Umbilical cord (tissue), 2 donors: ENCODE results near the gene XYLT1. TPM values are rescaled to one million over a fixed set of nuclear protein-coding genes. Genes with fewer than 3 reads are reported as not detected.
A peak's percentile ranks its signal among the peaks of the same experiment; 100 is the strongest.

ENCODE experiments used
- DNase-seq: peaks from one replicate; pipeline ENCODE4 v3.0.0-alpha.2; 2015; ENCODE audit warnings: low spot score
- total RNA-seq: library from RNA; depleted of rRNA; stranded (reverse); fragments of >200 nt; gene quantifications from one replicate; pipeline ENCODE4 v1.2.3, GENCODE V29; 2014; ENCODE audit warnings: low replicate concordance; ENCODE audit not compliant: insufficient read depth

Gene XYLT1
- total RNA-seq, 1 donor from 2014 or later, result 61.2 TPM

DNA sequence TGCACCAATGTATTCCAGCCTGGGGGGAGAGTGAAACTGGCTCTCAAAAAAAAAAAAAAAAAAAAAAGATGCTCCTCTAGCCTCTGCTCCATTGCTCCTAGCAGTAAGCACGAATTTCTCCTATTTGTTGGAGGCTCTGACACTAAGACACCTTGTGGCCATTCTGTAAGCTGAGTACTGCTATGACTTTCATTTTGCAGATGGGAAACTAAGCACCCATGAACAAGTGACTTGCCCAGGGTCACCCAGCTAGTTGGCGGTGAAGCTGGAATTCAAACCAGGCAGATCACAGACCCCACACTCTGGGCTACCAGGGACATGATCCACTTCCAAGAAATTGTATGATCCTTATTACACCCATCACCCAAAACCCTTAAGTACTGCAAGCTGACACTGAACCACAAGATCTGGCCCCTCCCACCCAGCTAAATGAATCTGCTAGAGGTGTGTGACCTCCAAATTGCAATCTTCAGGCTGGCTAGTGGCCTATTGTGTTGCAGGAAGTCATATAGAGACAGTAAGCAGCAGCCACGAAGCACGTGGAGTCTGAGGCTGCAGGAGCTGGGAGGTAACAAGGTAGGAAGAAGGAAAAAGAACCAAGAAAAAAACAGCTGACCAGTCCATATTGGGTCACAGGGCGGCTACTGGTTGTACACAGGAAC is 209.4 kb downstream of the XYLT1 start:
- DNase-seq, result no peak

GRCh38 chr16:17260276-17260849 is 210.4 kb downstream of the XYLT1 start:
- no peak for DNase-seq

GRCh38 chr16:17259751-17260270 is 210.9 kb downstream of the XYLT1 start:
- DNase-seq, result peak; percentile 59

GRCh38 chr16:17258848-17259713 is 211.7 kb downstream of the XYLT1 start:
- peak; percentile 47 for DNase-seq

DNA sequence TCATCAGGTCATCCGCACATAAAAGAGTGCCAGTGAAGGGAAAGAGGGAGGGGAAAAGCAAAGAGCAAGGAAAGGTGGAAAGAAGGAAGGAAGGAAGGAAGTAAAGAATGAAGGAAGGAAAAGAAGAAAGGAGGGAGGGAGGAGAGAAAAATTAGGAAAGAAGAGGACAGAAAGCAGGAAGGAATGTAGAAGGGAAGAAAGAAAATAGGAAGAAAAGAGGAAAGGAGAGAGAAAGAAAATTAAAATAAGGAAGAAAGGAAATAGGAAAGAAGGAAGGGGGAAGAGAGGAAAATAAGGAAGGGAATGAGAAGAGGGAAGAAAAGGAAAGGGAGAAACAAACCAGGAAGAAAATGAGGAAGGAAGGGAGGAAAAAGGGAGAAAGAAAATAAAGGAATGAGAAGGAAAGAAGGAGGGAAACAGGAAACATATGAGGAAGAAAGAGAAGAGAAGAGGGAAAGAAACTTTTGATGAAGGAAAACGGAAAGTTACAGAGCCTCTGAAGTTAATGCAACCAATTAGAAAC is 212.6 kb downstream of the XYLT1 start:
- no peak for DNase-seq

DNA sequence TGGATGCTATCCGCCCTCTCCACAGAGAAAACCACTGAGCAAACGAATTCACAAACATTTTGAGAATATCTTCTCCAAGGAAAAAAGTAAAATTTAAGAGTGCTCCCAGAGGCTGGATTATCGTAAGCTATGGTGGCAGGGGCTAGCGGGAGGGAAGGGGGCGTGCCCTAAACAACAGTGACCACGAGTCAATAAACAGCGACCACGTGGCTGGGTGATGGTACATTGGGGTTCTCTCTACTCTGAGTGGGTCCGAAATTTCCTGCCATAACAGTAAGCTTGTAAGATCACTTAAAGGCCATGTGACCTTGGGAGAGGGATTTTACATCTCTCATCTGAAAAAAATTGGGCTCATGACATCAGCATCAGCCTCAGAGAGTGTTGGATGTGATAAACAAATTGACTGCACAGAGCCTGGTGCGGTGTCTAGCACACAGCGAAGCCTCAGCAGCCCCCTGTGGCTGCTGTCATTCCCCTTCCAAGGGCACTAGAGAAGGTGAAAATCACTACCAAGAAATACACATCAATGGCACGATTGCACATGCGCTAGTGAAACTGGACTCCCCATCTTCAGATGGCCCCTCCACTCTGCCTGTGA is 213.2 kb downstream of the XYLT1 start:
- no peak for DNase-seq

DNA sequence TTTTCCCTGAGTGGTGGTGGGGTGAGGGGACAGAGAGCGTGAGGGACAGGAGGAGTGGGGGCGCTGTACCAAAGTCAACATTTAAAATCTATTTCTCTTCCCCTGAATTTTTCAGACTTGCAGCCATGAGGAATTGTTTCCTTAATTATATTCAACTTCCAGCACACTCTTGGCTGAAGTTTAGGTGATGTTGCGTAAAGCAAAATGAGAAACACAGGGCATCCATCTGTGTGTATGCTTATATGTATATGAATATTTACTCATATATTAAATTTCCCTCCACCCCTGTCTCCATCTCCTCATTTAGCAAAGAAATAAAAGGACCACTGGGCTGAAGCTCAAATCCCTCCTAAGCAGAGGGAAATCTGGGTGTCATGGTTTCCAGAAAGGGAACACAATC is 218.1 kb downstream of the XYLT1 start:
- DNase-seq, result no peak

- DNase-seq, result no peak
These were observed 218.7 kb downstream of the XYLT1 start for GRCh38 chr16:17252064-17252463.

GRCh38 chr16:17251496-17251895 is 219.3 kb downstream of the XYLT1 start:
- DNase-seq, result no peak

GRCh38 chr16:17246974-17247732 is 223.6 kb downstream of the XYLT1 start:
- no peak for DNase-seq

DNA sequence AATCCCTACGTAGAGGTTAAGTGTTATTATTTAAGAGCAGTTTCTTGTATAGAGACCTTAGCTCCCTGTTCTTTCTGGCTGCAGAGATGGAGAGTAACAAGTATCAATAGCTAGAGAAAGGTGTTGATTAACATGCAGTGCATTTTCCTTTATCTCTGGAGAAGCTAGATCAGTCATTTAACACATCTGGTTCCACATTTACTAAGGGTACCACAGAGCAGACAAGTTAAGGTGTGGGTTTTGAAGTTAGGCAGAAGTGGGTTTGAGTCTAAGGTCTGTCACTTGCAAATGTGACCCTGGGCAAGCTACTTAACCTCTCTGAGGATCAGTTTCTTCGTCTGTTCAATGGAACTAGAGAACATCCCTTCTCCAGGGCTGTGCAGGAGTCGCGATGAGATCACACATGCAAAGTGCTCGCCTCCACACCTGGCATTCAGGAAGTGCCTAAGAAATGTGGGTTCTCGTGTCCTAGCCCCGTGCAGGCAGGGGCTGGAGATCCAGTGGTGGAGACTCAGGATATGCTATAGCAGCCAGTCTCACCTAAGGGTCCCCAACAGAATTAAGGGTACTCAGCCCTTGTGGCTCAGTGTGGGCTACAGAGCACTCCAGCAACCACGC is 224.4 kb downstream of the XYLT1 start:
- DNase-seq, result no peak

- no peak for DNase-seq
These were observed 225.0 kb downstream of the XYLT1 start for GRCh38 chr16:17245776-17246175.

DNA sequence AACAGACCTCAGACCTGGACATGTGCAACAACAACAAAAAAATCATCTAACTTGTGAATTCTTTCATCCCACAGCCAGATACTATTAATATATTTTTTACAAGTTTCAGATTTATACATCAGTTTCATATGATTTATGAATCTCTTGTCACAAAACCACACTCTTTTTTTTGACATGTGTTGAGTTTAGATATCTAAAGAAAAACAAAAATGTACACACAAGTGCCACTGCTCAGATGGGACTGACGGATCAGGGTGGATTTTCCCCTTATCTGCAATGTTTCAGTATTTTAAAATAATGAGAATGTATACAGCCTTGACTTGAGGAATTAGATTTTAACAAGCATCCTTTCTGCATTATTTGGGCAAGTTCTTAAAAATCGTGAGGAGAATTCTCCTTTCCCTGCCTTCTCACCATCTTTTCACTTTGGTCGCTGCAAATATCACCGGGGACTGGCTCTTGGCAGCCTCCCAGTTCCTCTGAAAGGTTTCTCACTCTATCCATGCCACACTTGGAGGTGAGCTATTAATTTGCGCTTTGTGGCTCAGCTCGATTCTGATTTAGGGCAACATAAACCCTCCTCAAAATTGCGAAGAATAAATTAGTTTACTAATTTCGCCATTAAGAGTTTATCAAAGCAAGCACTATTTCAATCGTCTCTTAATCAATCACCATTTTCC is 225.7 kb downstream of the XYLT1 start:
- no peak for DNase-seq

DNA sequence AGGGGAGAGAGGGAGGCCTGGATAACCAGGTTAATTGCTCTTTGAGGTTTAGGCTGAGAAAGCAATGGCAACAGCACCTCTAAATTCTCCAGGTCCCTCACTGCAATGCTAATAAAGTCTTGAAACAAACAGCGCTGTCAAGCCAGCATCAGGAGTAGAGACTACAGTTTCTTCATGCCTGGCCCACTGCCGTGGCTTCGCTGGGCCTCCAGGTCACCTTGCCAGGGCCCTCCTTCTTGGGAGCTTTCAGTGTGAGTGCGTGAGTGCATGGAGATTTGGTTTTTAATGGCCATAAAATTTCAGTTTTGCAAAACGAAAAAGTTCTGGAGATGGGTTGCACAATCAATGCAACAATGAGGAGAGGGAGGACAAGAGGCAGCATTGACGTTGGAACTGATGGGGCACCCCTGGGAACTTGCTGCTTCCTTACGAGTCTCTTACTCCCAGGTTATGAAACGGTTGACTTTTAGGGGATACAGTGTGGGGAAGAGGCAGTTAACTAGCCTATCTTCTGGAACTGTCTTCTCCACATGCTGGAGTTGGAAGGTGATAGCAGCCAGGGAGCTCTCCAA is 229.4 kb downstream of the XYLT1 start:
- no peak for DNase-seq

- no peak for DNase-seq
These were observed 232.3 kb downstream of the XYLT1 start for GRCh38 chr16:17238285-17239028.

DNA sequence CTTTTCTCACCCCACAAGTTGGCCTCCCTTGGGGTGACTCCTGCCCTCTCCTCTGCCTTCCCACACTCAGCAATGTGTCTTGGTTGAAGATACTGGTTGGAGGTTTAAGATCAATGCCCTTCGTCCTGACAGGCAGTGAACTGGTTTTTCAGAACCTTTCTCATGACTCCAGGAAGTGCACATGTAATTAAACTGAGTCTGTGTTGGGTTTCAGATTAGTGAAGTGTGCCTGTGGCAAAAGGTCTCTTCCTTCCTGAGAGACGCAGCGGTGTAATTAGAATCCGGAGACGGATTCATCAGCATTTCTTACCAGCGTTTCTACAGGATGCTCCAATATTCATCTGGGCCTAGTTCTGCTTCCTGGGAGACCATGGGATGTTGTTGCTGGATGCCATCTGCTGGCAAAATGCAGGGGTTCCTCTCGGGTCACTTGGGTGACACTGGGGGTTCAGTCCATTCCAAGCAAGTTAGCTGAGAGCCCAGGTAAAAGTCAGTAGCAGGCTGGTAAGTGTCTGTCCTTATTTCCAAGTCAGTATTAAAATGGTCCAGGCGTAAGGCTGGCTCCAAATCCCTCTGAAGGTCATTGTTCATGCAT is 233.3 kb downstream of the XYLT1 start:
- DNase-seq, result no peak

DNA sequence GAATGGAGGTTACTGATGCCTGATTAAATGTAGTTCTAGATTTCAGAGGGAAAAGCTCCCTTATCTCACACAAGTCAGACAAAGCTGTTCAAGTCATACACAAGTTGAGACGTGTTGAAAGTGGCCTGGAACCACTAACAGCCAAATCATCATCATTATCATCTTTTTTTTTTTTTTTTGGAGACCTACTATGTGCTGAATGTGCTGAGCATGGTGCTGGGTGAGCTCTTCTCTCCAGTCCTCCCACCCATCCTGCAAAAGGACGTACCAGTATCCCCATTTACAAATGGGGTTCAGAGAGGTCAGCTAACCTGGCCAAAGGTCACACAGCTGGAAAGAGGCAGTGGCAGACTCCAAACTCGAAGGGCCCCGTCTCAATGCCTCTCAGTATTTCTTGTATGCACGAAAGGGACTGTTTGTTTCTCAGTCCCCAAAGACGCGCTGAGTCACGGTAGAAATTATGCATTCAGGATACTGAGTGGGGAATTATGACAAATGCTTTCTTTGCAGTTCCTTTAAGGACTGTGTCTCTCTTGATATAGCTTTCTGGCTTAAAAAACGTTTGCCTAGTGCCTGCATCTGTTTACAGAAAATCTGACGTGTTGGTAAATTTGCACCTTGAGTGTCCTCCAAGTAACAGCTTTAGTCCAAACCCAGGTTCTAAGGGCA is 235.5 kb downstream of the XYLT1 start:
- no peak for DNase-seq
